Tibial nerve (tissue), 4 donors: ENCODE results near the gene GLRB.

Experiments used
- EP300 ChIP-seq, 2 donors: sonication (generic); formaldehyde crosslinking; IDR thresholded peaks; one replicate each; pipeline ENCODE4 v1.6.1; 2017; ENCODE audit warnings: antibody characterized with exemption in 2 of 2, mild to moderate bottlenecking in 1 of 2
- POLR2A ChIP-seq, 2 donors: fragments of 450-650 bp; IDR thresholded peaks; one replicate each; pipeline ENCODE4 v1.6.1; 2017; ENCODE audit warnings: antibody characterized with exemption in 2 of 2, mild to moderate bottlenecking in 2 of 2, moderate library complexity in 2 of 2
- TF ChIP-seq, protein P1 (sequence below), 5 experiments: fragments of 200-600 bp in 3 of 5; fragments of 450-650 bp in 2 of 5; sonication (generic) in 3 of 5; IDR thresholded peaks; one replicate each; pipeline ENCODE4 v1.5.1; 2016 to 2019; ENCODE audit warnings: antibody characterized with exemption in 5 of 5, mild to moderate bottlenecking in 3 of 5, moderate library complexity in 2 of 5

- TF ChIP-seq, protein P1, sequence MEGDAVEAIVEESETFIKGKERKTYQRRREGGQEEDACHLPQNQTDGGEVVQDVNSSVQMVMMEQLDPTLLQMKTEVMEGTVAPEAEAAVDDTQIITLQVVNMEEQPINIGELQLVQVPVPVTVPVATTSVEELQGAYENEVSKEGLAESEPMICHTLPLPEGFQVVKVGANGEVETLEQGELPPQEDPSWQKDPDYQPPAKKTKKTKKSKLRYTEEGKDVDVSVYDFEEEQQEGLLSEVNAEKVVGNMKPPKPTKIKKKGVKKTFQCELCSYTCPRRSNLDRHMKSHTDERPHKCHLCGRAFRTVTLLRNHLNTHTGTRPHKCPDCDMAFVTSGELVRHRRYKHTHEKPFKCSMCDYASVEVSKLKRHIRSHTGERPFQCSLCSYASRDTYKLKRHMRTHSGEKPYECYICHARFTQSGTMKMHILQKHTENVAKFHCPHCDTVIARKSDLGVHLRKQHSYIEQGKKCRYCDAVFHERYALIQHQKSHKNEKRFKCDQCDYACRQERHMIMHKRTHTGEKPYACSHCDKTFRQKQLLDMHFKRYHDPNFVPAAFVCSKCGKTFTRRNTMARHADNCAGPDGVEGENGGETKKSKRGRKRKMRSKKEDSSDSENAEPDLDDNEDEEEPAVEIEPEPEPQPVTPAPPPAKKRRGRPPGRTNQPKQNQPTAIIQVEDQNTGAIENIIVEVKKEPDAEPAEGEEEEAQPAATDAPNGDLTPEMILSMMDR (IDR thresholded peaks at IDR 0.05), result no peak
- TF ChIP-seq EP300 (IDR thresholded peaks at IDR 0.05) (no peak), POLR2A (IDR thresholded peaks at IDR 0.05) (no peak)
Measured at GRCh38 chr4:157035471-157035870, 40.5 kb upstream of the GLRB start.
